SK-N-SH treated with all-trans-retinoic acid at 6 μM for 48 hours (cell line): Measurements from ENCODE around the gene TFEB.

ENCODE experiments used
- ATAC-seq: fragments of 200-7000 bp; cut with Tn5 transposase; 3 replicates; pipeline ENCODE4 v1.9.1; 2020; ENCODE audit warnings: mild to moderate bottlenecking, moderate library complexity
- ARNTL ChIP-seq: fragments of 450-650 bp; formaldehyde crosslinking; IDR thresholded peaks from 2 replicates; pipeline ENCODE4 v1.5.0; 2020; ENCODE audit warnings: low read depth, mild to moderate bottlenecking, moderate library complexity, borderline replicate concordance
- BACH2 ChIP-seq: fragments of 250-450 bp; sonication (Bioruptor Pico); IDR thresholded peaks from 2 replicates; pipeline ENCODE4 v1.9.0; 2021; ENCODE audit warnings: mild to moderate bottlenecking, borderline replicate concordance
- CREB5 ChIP-seq: fragments of 250-450 bp; sonication (Bioruptor Pico); IDR thresholded peaks from 2 replicates; pipeline ENCODE4 v1.5.1; 2020; ENCODE audit warnings: low read depth, mild to moderate bottlenecking, moderate library complexity
- CSDC2 ChIP-seq: fragments of 250-450 bp; sonication (Bioruptor Pico); IDR thresholded peaks from 2 replicates; pipeline ENCODE4 v1.5.0; 2020; ENCODE audit warnings: mild to moderate bottlenecking, moderate library complexity
- ESRRG ChIP-seq: fragments of 250-450 bp; sonication (Bioruptor Pico); IDR thresholded peaks from 2 replicates; pipeline ENCODE4 v1.6.1; 2021; ENCODE audit warnings: mild to moderate bottlenecking
- GLIS3 ChIP-seq: fragments of 250-450 bp; sonication (Bioruptor Pico); IDR thresholded peaks from 2 replicates; pipeline ENCODE4 v1.5.0; 2020; ENCODE audit warnings: mild to moderate bottlenecking, moderate library complexity
- ISL1 ChIP-seq: fragments of 250-450 bp; sonication (Bioruptor Pico); IDR thresholded peaks from 2 replicates; pipeline ENCODE4 v2.1.2; 2022; ENCODE audit warnings: mild to moderate bottlenecking, moderate library complexity
- OSR1 ChIP-seq: fragments of 250-450 bp; sonication (Bioruptor Pico); IDR thresholded peaks from 2 replicates; pipeline ENCODE4 v1.8.0; 2022; ENCODE audit warnings: moderate library complexity, mild to moderate bottlenecking, inconsistent platforms
- PATZ1 ChIP-seq: fragments of 250-450 bp; sonication (Bioruptor Pico); IDR thresholded peaks from 2 replicates; pipeline ENCODE4 v1.8.0; 2020; ENCODE audit warnings: mild to moderate bottlenecking, moderate library complexity, borderline replicate concordance
- PPARA ChIP-seq: fragments of 250-450 bp; sonication (Bioruptor Pico); IDR thresholded peaks from 2 replicates; pipeline ENCODE4 v1.5.0; 2020; ENCODE audit warnings: mild to moderate bottlenecking, borderline replicate concordance
- RARB ChIP-seq: fragments of 250-450 bp; sonication (Bioruptor Pico); IDR thresholded peaks from 2 replicates; pipeline ENCODE4 v1.8.0; 2021; ENCODE audit warnings: mild to moderate bottlenecking, moderate library complexity
- SNAI2 ChIP-seq: fragments of 250-450 bp; sonication (Bioruptor Pico); IDR thresholded peaks from 2 replicates; pipeline ENCODE4 v1.5.0; 2020; ENCODE audit warnings: mild to moderate bottlenecking, moderate library complexity
- TCF4 ChIP-seq: fragments of 250-450 bp; sonication (Bioruptor Pico); IDR thresholded peaks from 2 replicates; pipeline ENCODE4 v1.8.0; 2021; ENCODE audit warnings: mild to moderate bottlenecking, moderate library complexity, borderline replicate concordance
- TOX ChIP-seq: fragments of 250-450 bp; sonication (Bioruptor Pico); IDR thresholded peaks from 2 replicates; pipeline ENCODE4 v1.8.0; 2021; ENCODE audit warnings: mild to moderate bottlenecking, moderate library complexity, borderline replicate concordance
- ZC3H10 ChIP-seq: fragments of 250-450 bp; sonication (Bioruptor Pico); IDR thresholded peaks from 2 replicates; pipeline ENCODE4 v1.5.1; 2021; ENCODE audit warnings: mild to moderate bottlenecking, moderate library complexity
- ZFP3 ChIP-seq: fragments of 250-450 bp; sonication (Bioruptor Pico); IDR thresholded peaks from 2 replicates; pipeline ENCODE4 v1.5.0; 2020; ENCODE audit warnings: mild to moderate bottlenecking, moderate library complexity
- ZFP30 ChIP-seq: fragments of 450-650 bp; formaldehyde crosslinking; IDR thresholded peaks from 2 replicates; pipeline ENCODE4 v1.5.0; 2022; ENCODE audit warnings: mild to moderate bottlenecking, moderate library complexity
- ZNF565 ChIP-seq: fragments of 450-650 bp; formaldehyde crosslinking; conservative IDR thresholded peaks from 2 replicates; pipeline ENCODE4 v1.5.0; 2020; ENCODE audit warnings: low read depth, mild to moderate bottlenecking, moderate library complexity
- ZNF70 ChIP-seq: fragments of 450-650 bp; formaldehyde crosslinking; IDR thresholded peaks from 2 replicates; pipeline ENCODE4 v1.5.0; 2020; ENCODE audit warnings: mild to moderate bottlenecking, moderate library complexity
- ZNF8 ChIP-seq: fragments of 450-650 bp; formaldehyde crosslinking; IDR thresholded peaks from 2 replicates; pipeline ENCODE4 v1.5.0; 2020; ENCODE audit warnings: mild to moderate bottlenecking, moderate library complexity
- TF ChIP-seq, protein P1 (sequence below): fragments of 250-450 bp; sonication (Bioruptor Pico); IDR thresholded peaks from 2 replicates; pipeline ENCODE4 v1.8.0; 2021; ENCODE audit warnings: low read depth, mild to moderate bottlenecking, moderate library complexity, borderline replicate concordance
- TF ChIP-seq, protein P2 (sequence below): fragments of 250-450 bp; sonication (Bioruptor Pico); IDR thresholded peaks from 2 replicates; pipeline ENCODE4 v1.5.0; 2020; ENCODE audit warnings: mild to moderate bottlenecking, moderate library complexity
- TF ChIP-seq, protein P3 (sequence below): fragments of 250-450 bp; sonication (Bioruptor Pico); IDR thresholded peaks from 2 replicates; pipeline ENCODE4 v1.5.1; 2021; ENCODE audit warnings: mild to moderate bottlenecking, moderate library complexity

The TFEB gene

DNA sequence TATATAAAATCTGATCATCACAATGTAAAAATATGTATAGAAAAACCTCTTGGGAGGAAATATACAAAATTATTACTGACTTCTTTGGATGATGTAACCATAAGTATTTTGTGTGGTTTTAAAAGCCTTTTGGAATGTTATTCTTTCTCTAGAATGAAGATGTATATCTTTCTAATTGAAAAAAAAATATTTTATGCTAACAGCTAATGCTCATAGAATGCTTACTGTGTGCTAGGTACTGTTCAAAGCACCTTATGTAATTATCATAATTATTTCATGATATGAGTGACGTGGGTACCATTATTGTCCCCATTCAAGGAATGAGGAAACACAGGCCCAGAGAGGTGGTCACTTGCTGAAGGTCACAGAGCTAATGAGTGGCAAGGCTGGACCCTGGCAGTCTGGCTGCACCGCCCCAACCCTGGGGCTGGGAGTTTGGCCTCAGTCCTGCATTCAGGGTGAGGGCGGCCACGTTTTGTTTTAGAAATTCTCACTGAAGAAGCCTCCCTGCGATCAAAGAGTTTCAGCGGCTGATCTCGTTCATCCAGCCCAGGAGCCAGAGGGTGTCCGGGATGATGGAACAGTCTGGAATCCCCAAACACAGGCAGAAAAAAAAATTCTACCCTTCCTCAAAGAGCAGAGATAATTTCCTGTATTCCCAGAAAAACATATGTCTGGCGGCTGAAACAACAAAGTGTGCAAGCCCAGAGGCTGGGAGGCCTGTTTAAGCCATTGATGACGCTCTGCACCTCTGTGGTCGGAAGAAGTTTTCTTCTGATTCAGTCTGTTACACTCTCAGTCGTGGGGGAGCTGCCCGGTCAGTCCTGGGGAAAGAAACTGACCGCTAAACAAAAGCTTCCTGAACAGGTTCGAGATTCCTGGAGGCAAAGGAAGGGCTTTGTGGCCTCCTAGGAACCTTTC lies 37.3 kb downstream of the TFEB start:
- ATAC-seq, result peak; percentile 87
- TF ChIP-seq ARNTL (CRISPR knock-in tag) (no peak), ZC3H10 (no peak), SNAI2 (CRISPR knock-in tag) (peak; percentile 5), ISL1 (CRISPR knock-in tag) (peak; percentile 95), ZFP30 (CRISPR knock-in tag) (0 out of 2 replicates have a peak, but pooled peaks have one; percentile 22), PPARA (no peak), TCF4 (peak; percentile 60; the same call in 1 of the 2 replicates), OSR1 (no peak), ZNF8 (CRISPR knock-in tag) (no peak), PATZ1 (no peak), ZNF565 (CRISPR knock-in tag) (no peak), TOX (CRISPR knock-in tag) (no peak), CSDC2 (no peak), ZFP3 (CRISPR knock-in tag) (no peak), ZNF70 (peak; percentile 68; the same call in 1 of the 2 replicates), GLIS3 (CRISPR knock-in tag) (0 out of 2 replicates have a peak, but pooled peaks have one; percentile 74), CREB5 (peak; percentile 72), ESRRG (CRISPR knock-in tag) (no peak), BACH2 (CRISPR knock-in tag) (no peak), RARB (CRISPR knock-in tag) (no peak)
- TF ChIP-seq, protein P1, sequence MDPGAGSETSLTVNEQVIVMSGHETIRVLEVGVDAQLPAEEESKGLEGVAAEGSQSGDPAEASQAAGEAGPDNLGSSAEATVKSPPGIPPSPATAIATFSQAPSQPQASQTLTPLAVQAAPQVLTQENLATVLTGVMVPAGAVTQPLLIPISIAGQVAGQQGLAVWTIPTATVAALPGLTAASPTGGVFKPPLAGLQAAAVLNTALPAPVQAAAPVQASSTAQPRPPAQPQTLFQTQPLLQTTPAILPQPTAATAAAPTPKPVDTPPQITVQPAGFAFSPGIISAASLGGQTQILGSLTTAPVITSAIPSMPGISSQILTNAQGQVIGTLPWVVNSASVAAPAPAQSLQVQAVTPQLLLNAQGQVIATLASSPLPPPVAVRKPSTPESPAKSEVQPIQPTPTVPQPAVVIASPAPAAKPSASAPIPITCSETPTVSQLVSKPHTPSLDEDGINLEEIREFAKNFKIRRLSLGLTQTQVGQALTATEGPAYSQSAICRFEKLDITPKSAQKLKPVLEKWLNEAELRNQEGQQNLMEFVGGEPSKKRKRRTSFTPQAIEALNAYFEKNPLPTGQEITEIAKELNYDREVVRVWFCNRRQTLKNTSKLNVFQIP (CRISPR knock-in tag), result no peak
- TF ChIP-seq, protein P2, sequence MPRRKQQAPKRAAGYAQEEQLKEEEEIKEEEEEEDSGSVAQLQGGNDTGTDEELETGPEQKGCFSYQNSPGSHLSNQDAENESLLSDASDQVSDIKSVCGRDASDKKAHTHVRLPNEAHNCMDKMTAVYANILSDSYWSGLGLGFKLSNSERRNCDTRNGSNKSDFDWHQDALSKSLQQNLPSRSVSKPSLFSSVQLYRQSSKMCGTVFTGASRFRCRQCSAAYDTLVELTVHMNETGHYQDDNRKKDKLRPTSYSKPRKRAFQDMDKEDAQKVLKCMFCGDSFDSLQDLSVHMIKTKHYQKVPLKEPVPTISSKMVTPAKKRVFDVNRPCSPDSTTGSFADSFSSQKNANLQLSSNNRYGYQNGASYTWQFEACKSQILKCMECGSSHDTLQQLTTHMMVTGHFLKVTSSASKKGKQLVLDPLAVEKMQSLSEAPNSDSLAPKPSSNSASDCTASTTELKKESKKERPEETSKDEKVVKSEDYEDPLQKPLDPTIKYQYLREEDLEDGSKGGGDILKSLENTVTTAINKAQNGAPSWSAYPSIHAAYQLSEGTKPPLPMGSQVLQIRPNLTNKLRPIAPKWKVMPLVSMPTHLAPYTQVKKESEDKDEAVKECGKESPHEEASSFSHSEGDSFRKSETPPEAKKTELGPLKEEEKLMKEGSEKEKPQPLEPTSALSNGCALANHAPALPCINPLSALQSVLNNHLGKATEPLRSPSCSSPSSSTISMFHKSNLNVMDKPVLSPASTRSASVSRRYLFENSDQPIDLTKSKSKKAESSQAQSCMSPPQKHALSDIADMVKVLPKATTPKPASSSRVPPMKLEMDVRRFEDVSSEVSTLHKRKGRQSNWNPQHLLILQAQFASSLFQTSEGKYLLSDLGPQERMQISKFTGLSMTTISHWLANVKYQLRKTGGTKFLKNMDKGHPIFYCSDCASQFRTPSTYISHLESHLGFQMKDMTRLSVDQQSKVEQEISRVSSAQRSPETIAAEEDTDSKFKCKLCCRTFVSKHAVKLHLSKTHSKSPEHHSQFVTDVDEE (CRISPR knock-in tag), result 0 out of 2 replicates have a peak, but pooled peaks have one; percentile 7
- TF ChIP-seq, protein P3, sequence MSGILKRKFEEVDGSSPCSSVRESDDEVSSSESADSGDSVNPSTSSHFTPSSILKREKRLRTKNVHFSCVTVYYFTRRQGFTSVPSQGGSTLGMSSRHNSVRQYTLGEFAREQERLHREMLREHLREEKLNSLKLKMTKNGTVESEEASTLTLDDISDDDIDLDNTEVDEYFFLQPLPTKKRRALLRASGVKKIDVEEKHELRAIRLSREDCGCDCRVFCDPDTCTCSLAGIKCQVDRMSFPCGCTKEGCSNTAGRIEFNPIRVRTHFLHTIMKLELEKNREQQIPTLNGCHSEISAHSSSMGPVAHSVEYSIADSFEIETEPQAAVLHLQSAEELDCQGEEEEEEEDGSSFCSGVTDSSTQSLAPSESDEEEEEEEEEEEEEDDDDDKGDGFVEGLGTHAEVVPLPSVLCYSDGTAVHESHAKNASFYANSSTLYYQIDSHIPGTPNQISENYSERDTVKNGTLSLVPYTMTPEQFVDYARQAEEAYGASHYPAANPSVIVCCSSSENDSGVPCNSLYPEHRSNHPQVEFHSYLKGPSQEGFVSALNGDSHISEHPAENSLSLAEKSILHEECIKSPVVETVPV (CRISPR knock-in tag), result peak; percentile 76; the same call in 1 of the 2 replicates
- TF ChIP-seq, all 23 proteins: peak for 9

DNA sequence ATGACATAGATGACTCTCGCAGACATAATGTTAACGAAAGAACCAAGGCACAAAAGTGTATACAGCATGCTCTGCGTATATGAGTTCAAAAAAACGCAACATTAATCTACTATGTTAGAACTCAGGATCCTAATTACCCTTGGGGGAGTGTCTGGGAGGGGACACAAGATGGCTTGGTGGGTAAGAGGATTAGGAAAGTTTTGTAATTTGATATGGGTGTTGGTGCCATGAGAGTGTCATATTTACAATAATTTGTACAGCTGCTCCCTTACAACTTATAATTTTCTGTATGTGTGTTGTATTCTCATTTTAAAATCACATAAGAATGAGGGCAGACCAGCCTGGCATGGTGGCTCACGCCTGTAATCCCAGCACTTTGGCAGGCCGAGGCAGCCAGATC lies 38.6 kb downstream of the TFEB start:
- no peak for ATAC-seq
- TF ChIP-seq, protein P3 (CRISPR knock-in tag), result no peak
